Fibroblast of the conjunctiva (primary cell): ENCODE measurements around the gene PPP4C.
"Not testable (repeated sequence)": the region's sequence is repeated elsewhere in the genome, so short reads cannot be mapped to it uniquely, and the experiment has no call there.

Experiments used
- DNase-seq: peaks from one replicate; pipeline ENCODE4 v3.0.0-alpha.2; 2010; ENCODE audit warnings: low read depth

The PPP4C gene

DNA sequence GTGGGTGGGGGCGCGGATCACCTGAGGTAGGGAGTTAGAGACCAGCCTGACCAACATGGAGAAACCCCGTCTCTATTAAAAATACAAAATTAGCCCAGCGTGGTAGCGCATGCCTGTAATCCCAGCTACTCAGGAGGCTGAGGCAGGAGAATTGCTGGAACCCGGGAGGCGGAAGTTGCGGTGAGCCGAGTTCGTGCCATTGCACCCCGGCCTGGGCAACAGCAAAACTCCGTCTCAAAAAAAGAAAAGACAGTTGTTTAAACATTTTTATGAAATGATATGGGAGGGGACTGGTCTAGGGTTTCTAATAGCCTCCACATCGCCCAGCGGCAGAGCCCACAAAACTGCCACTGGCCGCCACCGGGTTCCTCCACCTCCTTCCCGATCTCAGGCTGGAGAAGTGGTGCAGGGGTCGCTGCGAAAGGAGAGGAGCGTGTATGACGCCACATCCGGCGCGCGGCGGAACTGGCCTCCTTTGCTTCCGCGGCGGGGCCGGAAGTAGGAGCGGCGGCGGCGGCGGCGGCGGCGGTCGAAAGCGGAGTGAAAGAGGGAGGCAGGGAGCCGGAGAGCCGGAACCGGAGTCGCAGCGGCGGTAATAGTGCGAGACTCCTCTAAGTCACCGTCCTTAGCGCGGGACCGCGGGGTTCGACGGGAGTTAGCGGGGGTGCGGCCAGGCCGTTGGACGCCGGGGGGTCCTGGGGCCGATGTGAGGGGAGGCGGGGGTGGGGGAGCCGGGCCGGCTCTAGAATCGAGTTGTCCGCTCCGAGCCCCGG, at the start of gene PPP4C:
Gene PPP4C (plus strand): TSS at position 492 of the 773 bp plus-strand sequence. CDS start 384 bp downstream, outside the sequence.
- peak; percentile 65 for DNase-seq

DNA sequence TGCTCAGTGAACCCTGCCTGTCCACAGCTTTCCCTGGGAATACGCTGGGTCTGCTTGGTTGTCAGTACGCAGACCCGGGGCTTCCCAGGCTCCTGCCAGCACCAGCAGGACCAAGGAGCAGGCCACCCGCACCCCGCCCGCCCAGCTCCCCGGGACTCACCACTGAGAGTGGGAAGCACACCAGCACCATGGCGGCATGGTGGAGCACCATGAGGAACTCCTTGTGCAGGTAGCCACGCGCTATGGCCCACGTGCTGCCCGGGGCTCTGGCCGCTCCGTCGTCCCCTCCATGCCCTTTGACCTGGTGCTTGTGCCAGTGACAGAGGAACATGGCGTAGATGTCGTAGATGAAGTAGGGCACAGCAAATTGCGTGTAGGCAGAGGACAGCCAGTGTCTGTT, 49.3 kb upstream of the PPP4C start:
- no peak for DNase-seq

- no peak for DNase-seq
Observed at GRCh38 chr16:30027588-30028437, 48.0 kb upstream of the PPP4C start.

- DNase-seq = no peak
Observed at GRCh38 chr16:30028438-30029076, 47.2 kb upstream of the PPP4C start.

- DNase-seq = no peak
Observed at GRCh38 chr16:30030011-30030685, 45.6 kb upstream of the PPP4C start.

GRCh38 chr16:30030841-30031413, 44.9 kb upstream of the PPP4C start, which contains the start of gene TLCD3B:
Gene TLCD3B (minus strand): TSS chr16:30031271. CDS start chr16:30030527, 744 bp downstream.
- no peak for DNase-seq

DNA sequence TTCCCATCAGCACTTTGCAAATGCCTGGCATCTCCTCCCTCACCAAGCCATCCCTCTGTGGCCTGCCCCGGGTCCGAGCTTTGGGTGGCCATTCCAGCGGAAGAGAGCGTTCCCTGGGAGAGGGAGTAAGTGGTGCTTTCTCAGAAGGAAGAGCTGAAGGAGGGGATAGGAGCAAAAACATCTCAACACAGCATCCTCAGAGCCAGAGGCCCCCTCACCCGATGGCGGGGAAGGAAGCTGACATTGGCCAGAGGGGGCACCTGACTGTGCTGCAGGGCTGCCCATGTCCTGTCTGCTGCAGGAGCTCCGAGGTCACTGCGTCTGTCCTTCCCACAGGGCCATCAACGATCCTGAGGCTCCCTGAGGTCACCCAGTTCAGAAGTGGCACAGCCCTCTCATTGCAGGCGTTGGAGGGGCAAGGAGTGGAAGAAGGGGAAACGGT, 44.3 kb upstream of the PPP4C start:
- DNase-seq = no peak

GRCh38 chr16:30032083-30032819, 43.5 kb upstream of the PPP4C start:
- peak; percentile 55 for DNase-seq

- DNase-seq = no peak
Observed at GRCh38 chr16:30033270-30033669, 42.5 kb upstream of the PPP4C start.

DNA sequence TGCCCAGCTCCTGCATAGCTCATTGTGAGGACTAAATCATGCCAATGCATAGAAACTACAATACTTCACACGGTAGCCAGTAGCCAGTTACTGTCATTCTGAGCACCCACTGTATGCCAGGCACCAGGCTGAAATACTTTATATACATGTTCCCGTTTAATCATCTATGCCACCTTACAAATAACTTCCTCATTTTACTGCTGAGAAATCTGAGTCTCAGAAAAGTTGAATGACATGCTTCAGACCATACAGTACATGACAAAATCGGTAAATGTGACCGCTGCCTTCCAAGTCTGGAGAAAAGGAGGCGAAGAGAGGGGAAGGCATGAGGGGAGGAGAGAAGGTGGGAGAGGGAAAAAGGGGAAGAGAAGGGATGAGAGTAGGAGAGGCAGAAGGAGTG, 35.6 kb upstream of the PPP4C start:
- no peak for DNase-seq

DNA sequence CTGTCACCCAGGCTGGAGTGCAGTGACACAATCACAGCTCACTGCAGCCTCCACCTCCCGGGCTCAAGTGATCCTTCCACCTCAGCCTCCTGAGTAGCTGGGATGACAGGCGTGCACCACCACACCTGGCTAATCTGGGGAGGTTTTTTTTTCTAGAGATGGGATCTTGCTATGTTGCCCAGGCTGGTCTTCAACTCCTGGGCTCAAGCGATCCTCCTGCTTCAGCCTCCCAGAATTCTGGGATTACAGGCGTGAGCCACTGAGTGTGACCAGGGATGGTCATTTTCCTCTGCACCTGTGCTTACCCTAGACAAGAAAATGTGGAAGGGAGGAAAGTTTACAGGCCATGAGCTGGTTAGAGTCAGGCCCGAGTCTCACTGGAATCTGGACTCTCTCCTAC, 35.1 kb upstream of the PPP4C start:
- not testable (repeated sequence) for DNase-seq

- DNase-seq = no peak
Observed at GRCh38 chr16:30041841-30042240, 34.0 kb upstream of the PPP4C start.

GRCh38 chr16:30046178-30046577, 29.6 kb upstream of the PPP4C start:
- DNase-seq = no peak

GRCh38 chr16:30046588-30046987, 29.2 kb upstream of the PPP4C start:
- DNase-seq = no peak

DNA sequence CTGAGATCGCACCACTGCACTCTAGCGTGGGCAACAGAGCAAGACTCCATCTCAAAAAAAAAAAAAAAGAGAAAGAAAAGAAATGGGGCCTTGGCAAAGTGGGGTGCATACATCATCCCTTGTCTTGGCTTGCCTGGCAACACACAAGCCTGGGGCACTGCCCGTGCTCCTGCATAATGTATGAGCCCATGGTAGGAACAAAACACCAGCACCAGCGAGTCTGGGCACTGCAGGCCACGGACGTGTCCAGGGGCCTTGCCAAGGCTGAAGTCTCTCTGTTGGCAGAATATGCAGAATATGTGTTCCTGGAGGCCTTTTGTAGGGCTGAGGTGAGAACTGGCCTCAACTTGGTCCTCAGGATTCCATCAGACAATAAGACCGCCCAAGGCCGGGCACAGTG, 25.9 kb upstream of the PPP4C start:
- no peak for DNase-seq

GRCh38 chr16:30051518-30051917, 24.3 kb upstream of the PPP4C start:
- no peak for DNase-seq

DNA sequence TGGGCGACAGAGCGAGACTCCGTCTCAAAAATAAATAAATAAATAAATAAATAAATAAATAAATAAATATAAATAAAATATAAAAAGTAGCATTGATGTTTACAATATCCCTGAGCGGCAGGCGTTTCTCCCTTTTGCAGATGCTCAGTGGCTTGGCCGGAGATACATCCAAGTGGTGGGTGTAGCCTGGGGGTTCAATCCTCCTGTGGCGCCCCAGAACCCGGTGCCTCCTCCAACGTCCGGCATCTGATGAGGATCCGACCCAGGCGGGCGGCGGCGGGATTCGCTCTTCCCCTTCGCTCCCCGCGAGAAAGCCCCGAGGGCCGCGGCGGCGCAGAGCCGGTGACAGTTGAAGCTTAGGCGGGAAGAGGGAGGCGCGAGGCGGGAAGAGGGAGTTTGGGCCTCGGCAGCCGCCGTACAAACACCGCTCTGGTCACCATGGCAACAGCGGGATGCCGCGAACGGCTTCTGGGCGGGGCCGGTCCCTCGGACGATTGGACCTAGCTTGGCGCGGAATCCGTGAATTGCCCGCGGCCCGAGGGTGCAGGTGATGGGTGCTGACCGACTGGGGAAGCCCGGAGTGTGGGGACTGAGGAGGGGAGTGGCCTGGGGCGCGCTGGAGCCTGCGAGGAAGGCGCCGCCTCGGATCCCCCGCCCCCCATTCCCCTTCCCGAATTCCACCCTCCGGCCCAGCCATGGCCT, 23.0 kb upstream of the PPP4C start:
- peak; percentile 80 for DNase-seq

DNA sequence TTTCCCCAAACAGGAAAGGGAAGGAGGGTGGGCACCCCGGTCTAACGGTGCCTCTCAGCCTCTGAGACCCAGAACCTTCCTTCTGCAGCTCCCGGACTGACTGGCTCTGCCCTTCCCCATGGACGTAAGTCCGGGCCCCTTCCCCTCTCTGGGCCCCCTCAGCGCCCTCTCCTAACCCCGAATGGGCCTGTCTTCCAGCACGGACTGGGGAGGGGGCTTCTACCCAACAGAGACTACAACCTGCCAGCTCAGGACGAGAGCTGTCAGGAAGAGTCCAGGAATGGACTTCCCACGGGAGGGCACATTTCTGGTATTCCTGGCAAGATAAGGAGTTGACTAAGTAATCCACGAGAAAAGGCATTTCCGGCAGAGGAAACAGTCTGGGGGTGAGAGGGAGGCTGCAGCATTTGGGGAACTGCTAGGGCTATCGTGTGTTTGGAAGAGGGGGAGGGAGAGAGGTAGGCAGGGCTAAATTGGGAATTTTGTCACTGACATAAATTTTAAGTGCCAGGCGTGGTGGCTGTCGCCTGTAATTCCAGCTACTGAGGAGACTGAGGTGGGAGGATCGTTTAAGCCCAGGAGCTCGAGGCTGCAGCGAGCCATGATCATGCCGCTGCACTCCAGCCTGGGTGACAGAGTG, 22.3 kb upstream of the PPP4C start:
- no peak for DNase-seq

DNA sequence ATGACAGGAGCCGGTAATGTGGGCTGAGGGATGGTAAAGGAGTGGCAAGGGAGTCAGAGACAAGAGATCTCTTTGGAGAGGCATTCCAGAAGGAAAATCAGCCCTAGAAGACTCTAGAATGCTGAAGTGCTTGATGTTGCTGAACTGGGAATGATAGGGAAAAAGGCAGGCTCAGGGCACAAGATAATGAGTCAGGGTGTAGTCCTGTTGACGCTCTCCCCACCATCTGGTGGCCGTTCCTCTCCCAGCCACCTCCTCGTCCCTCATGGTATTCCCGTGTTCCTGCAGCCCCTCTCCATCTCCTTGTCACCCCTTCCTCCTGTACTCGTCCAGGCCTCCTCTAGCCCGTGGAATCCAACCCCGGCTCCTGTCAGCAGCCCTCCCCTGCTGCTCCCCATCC, 21.3 kb upstream of the PPP4C start:
- DNase-seq = no peak
